ENCODE measurements around the gene SLC2A1. TPM values are rescaled to one million over a fixed set of nuclear protein-coding genes. Genes with fewer than 3 reads are reported as not detected.

SLC2A1 gene
- total and polyA plus RNA-seq, 2 of the 13 experiments (the other 11 are each of a cell fraction or from before 2014, with no cell fraction given): 125 to 423 TPM

DNA sequence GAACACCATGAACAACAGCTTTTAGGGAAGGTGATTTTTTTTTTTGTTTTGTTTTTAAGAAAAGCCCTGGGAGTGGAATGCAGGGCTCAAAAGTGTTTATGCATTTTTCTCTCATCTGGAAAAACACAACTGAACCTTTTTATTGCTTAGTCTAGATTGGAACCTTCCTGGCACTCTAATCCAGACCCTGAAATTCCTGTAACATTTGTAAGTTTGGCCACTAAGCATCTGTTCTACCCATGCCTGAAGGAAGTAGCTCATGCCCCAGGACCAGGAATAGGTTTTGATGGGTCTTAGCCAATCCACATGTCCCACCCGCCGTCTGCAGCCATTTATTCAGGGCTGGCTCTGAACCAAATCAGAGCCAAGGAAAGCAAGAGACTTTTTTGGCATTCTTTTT lies 39.7 kb upstream of the SLC2A1 start (continued):
- TF ChIP-seq, protein P1, sequence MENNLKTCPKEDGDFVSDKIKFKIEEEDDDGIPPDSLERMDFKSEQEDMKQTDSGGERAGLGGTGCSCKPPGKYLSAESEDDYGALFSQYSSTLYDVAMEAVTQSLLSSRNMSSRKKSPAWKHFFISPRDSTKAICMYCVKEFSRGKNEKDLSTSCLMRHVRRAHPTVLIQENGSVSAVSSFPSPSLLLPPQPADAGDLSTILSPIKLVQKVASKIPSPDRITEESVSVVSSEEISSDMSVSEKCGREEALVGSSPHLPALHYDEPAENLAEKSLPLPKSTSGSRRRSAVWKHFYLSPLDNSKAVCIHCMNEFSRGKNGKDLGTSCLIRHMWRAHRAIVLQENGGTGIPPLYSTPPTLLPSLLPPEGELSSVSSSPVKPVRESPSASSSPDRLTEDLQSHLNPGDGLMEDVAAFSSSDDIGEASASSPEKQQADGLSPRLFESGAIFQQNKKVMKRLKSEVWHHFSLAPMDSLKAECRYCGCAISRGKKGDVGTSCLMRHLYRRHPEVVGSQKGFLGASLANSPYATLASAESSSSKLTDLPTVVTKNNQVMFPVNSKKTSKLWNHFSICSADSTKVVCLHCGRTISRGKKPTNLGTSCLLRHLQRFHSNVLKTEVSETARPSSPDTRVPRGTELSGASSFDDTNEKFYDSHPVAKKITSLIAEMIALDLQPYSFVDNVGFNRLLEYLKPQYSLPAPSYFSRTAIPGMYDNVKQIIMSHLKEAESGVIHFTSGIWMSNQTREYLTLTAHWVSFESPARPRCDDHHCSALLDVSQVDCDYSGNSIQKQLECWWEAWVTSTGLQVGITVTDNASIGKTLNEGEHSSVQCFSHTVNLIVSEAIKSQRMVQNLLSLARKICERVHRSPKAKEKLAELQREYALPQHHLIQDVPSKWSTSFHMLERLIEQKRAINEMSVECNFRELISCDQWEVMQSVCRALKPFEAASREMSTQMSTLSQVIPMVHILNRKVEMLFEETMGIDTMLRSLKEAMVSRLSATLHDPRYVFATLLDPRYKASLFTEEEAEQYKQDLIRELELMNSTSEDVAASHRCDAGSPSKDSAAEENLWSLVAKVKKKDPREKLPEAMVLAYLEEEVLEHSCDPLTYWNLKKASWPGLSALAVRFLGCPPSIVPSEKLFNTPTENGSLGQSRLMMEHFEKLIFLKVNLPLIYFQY (CRISPR knock-in tag; IDR thresholded peaks at IDR 0.05; ENCODE audit: borderline replicate concordance): no peak
- TF ChIP-seq ARHGAP35 (CRISPR knock-in tag; IDR thresholded peaks at IDR 0.05; ENCODE audit: borderline replicate concordance) (no peak), ESRRA (CRISPR knock-in tag; IDR thresholded peaks at IDR 0.05; ENCODE audit: low read depth) (no peak)
- TF ChIP-seq, protein P2, sequence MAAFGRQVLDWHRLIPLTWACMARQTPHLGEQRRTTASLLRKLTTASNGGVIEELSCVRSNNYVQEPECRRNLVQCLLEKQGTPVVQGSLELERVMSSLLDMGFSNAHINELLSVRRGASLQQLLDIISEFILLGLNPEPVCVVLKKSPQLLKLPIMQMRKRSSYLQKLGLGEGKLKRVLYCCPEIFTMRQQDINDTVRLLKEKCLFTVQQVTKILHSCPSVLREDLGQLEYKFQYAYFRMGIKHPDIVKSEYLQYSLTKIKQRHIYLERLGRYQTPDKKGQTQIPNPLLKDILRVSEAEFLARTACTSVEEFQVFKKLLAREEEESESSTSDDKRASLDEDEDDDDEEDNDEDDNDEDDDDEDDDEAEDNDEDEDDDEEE (CRISPR knock-in tag; IDR thresholded peaks at IDR 0.05): no peak

DNA sequence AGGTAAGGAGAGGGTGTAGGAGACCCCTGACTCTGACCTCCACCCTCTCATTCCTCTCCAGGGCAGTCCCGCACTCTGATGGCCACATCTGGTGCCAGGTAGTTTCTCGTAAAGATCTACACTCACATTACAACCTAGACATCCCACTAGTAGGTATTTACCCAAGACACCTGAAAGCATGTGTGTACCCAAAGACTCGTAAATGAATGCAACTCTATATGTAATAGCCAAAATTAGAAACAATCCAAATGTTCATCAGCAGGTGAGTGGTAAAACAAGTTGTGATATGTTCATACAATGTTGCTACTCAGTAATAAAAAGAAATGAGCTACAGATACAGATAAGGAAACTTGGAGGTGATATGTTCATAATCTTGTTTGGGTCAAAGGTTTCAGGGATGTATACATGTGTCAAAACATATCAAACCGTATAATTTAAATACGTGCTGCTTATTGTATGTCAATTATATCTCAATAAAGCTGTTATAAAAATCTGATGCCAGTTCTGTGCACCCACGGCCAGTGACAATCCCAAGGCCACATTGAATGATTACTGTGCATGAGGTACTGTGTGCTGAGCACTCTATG lies 37.8 kb upstream of the SLC2A1 start:
- intact Hi-C loops (cut with micrococcal nuclease; ENCODE audit: unreplicated experiment): no loop called here
- no peaks in the 10 kb centered on the region for H3K36me3 ChIP-seq (replicated peaks in 1 of 2; ENCODE audit: control insufficient read depth in 1 of 2, insufficient read depth in 2 of 2, low read length in 2 of 2)
- ATAC-seq: no peak
- no peak for TF ChIP-seq ZBTB8A (CRISPR knock-in tag; IDR thresholded peaks at IDR 0.05; ENCODE audit: borderline replicate concordance, low read depth)
- TF ChIP-seq, protein P3, sequence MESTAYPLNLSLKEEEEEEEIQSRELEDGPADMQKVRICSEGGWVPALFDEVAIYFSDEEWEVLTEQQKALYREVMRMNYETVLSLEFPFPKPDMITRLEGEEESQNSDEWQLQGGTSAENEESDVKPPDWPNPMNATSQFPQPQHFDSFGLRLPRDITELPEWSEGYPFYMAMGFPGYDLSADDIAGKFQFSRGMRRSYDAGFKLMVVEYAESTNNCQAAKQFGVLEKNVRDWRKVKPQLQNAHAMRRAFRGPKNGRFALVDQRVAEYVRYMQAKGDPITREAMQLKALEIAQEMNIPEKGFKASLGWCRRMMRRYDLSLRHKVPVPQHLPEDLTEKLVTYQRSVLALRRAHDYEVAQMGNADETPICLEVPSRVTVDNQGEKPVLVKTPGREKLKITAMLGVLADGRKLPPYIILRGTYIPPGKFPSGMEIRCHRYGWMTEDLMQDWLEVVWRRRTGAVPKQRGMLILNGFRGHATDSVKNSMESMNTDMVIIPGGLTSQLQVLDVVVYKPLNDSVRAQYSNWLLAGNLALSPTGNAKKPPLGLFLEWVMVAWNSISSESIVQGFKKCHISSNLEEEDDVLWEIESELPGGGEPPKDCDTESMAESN (CRISPR knock-in tag; conservative IDR thresholded peaks at IDR 0.05): no peak
- TF ChIP-seq ZFP36L1 (CRISPR knock-in tag; IDR thresholded peaks at IDR 0.05): no peak
- TF ChIP-seq, protein P4, sequence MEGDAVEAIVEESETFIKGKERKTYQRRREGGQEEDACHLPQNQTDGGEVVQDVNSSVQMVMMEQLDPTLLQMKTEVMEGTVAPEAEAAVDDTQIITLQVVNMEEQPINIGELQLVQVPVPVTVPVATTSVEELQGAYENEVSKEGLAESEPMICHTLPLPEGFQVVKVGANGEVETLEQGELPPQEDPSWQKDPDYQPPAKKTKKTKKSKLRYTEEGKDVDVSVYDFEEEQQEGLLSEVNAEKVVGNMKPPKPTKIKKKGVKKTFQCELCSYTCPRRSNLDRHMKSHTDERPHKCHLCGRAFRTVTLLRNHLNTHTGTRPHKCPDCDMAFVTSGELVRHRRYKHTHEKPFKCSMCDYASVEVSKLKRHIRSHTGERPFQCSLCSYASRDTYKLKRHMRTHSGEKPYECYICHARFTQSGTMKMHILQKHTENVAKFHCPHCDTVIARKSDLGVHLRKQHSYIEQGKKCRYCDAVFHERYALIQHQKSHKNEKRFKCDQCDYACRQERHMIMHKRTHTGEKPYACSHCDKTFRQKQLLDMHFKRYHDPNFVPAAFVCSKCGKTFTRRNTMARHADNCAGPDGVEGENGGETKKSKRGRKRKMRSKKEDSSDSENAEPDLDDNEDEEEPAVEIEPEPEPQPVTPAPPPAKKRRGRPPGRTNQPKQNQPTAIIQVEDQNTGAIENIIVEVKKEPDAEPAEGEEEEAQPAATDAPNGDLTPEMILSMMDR (CRISPR knock-in tag; IDR thresholded peaks at IDR 0.05): no peak
- no peak for TF ChIP-seq EEA1 (CRISPR knock-in tag; IDR thresholded peaks at IDR 0.05; ENCODE audit: borderline replicate concordance)
- TF ChIP-seq MBD4 (IDR thresholded peaks at IDR 0.05; ENCODE audit: borderline replicate concordance, low read length): no peak
- TF ChIP-seq ZNF460 (CRISPR knock-in tag; IDR thresholded peaks at IDR 0.05; ENCODE audit: borderline replicate concordance): no peak
- no peak for TF ChIP-seq LCORL (IDR thresholded peaks at IDR 0.05)
- no peak for TF ChIP-seq LCORL (CRISPR knock-in tag; IDR thresholded peaks at IDR 0.05)
- TF ChIP-seq ZNF382 (CRISPR knock-in tag; IDR thresholded peaks at IDR 0.05; ENCODE audit: borderline replicate concordance): no peak

More for the DNA sequence above, 37.8 kb upstream of the SLC2A1 start:
- no peaks in the 10 kb centered on the region for H4K20me1 ChIP-seq (ENCODE audit: insufficient read depth, low read length)
- ChIA-PET POLR2A (no interaction called here), CTCF (ENCODE audit: low intra/inter-chr PET ratio, low total read pairs) (no interaction called here)
- no TSS peak for BruUV-seq (replicated peaks)
- H3K27ac ChIP-seq (ENCODE audit: extremely low read length, insufficient read depth, low read length): no peak overlapping the region
- H2AFZ ChIP-seq (ENCODE audit: low read length): no peak overlapping the region
- H3K4me1 ChIP-seq (ENCODE audit: insufficient read depth, low read length): peaks cover 38% of the 10 kb centered on the region
- H3K9ac ChIP-seq (ENCODE audit: insufficient read depth, low read depth, low read length): no peak overlapping the region
- H3K4me2 ChIP-seq (ENCODE audit: low read depth, low read length): no peak overlapping the region
- no peak for FAIRE-seq
- no peak for DNase-seq (ENCODE audit: low spot score)
- H3K4me3 ChIP-seq (replicated peaks in 1 of 3; ENCODE audit: insufficient read depth in 1 of 3, low read depth in 2 of 3, low read length in 3 of 3): no peak overlapping the region
- no peaks in the 10 kb centered on the region for H3K27me3 ChIP-seq (ENCODE audit: control insufficient read depth in 1 of 2, insufficient read depth in 2 of 2, low read length in 2 of 2)
- no peaks in the 10 kb centered on the region for H3K9me3 ChIP-seq (ENCODE audit: low read length)
- 96% methylated on average over 6 of the region's 6 CpGs for WGBS (ENCODE audit: low lambda C conversion rate)
- no peaks in the 10 kb centered on the region for H3K79me2 ChIP-seq (ENCODE audit: insufficient read depth, low read length)
- in situ Hi-C loops (cut with HindIII; ENCODE audit: extremely low pct_ligation_motif_present, low pct_unique_long_range_greater_than_20kb): no loop called here
